Measurements from ENCODE around the gene PCCA. TPM values are rescaled to one million over a fixed set of nuclear protein-coding genes. Genes with fewer than 3 reads are reported as not detected.

PCCA gene
- polyA plus RNA-seq, 2 of the 4 experiments (the other 2 are of a cell fraction), result 13.2 to 13.7 TPM

- FAIRE-seq (no peak), ATAC-seq (no peak), DNase-seq (ENCODE audit: low read depth in 1 of 2, low spot score in 1 of 2) (no peak)
- TF ChIP-seq EHF (CRISPR knock-in tag; IDR thresholded peaks at IDR 0.05) (no peak), GATA3 (IDR thresholded peaks at IDR 0.05; ENCODE audit: borderline replicate concordance) (no peak), NFE2L2 (conservative IDR thresholded peaks at IDR 0.05; ENCODE audit: low read length) (no peak), CBX2 (IDR thresholded peaks at IDR 0.05; ENCODE audit: borderline replicate concordance, low read depth) (no peak), HEYL (CRISPR knock-in tag; IDR thresholded peaks at IDR 0.05) (no peak)
- ChIA-PET CTCF (no interaction called here), POLR2A (no interaction called here)
- 96% methylated on average over 9 of the region's 9 CpGs for WGBS (ENCODE audit: missing lambda C conversion rate)
- H3K4me3 ChIP-seq, result no peak overlapping the region
- H3K4me1 ChIP-seq, result no peaks in the 10 kb centered on the region
- no peak overlapping the region for H3K27ac ChIP-seq
- H3K4me2 ChIP-seq, result no peak overlapping the region
- no peaks in the 10 kb centered on the region for H3K9me3 ChIP-seq
Observed at GRCh38 chr13:100480676-100481075, 391.8 kb downstream of the PCCA start.

- Histone ChIP-seq H3K27ac (no peak overlapping the region), H3K9me3 (no peaks in the 10 kb centered on the region), H3K4me1 (no peaks in the 10 kb centered on the region), H3K4me2 (no peak overlapping the region), H3K4me3 (no peak overlapping the region)
- DNase-seq (ENCODE audit: low read depth in 1 of 2, low spot score in 1 of 2) (no peak), FAIRE-seq (no peak), ATAC-seq (no peak)
- ChIA-PET POLR2A (no interaction called here), CTCF (no interaction called here)
- no peak for TF ChIP-seq NFE2L2 (conservative IDR thresholded peaks at IDR 0.05; ENCODE audit: low read length)
- TF ChIP-seq NPAS2 (CRISPR knock-in tag; IDR thresholded peaks at IDR 0.05; ENCODE audit: borderline replicate concordance), result no peak
- WGBS (ENCODE audit: missing lambda C conversion rate), result 84% methylated on average over 6 of the region's 6 CpGs
Observed at GRCh38 chr13:100483139-100483538, 394.2 kb downstream of the PCCA start.

GRCh38 chr13:100483841-100484381, 395.0 kb downstream of the PCCA start:
- no peak overlapping the region for H3K27ac ChIP-seq
- CTCF ChIA-PET, result no interaction called here
- H3K4me3 ChIP-seq, result no peak overlapping the region
- TF ChIP-seq PHF8 (IDR thresholded peaks at IDR 0.05; ENCODE audit: borderline replicate concordance, low read depth), result no peak
- TF ChIP-seq ATOH8 (CRISPR knock-in tag; IDR thresholded peaks at IDR 0.05; ENCODE audit: low read depth), result no peak
- TF ChIP-seq EHF (CRISPR knock-in tag; IDR thresholded peaks at IDR 0.05), result no peak
- TF ChIP-seq SREBF2 (IDR thresholded peaks at IDR 0.05), result no peak
- no peak for TF ChIP-seq BCL3 (IDR thresholded peaks at IDR 0.05)
- TF ChIP-seq GATA3 (IDR thresholded peaks at IDR 0.05; ENCODE audit: borderline replicate concordance), result no peak
- no peak for TF ChIP-seq HES2 (IDR thresholded peaks at IDR 0.05)
- TF ChIP-seq FOSL2 (IDR thresholded peaks at IDR 0.05), result no peak
- TF ChIP-seq FOSL2 (CRISPR knock-in tag; IDR thresholded peaks at IDR 0.05), result no peak
- TF ChIP-seq USF2 (IDR thresholded peaks at IDR 0.05), result no peak
- TF ChIP-seq EHMT2 (IDR thresholded peaks at IDR 0.05; ENCODE audit: low read depth), result no peak
- no peak for DNase-seq (ENCODE audit: low read depth in 1 of 2, low spot score in 1 of 2)
- WGBS (ENCODE audit: missing lambda C conversion rate), result 71% methylated on average over 8 of the region's 8 CpGs
- H3K9me3 ChIP-seq, result no peaks in the 10 kb centered on the region
- H3K4me2 ChIP-seq, result no peak overlapping the region
- ATAC-seq, result no peak
- no peaks in the 10 kb centered on the region for H3K4me1 ChIP-seq
- no peak for FAIRE-seq
- POLR2A ChIA-PET, result no interaction called here

- no peak overlapping the region for H3K4me2 ChIP-seq
- ATAC-seq (no peak), DNase-seq (ENCODE audit: low read depth in 1 of 2, low spot score in 1 of 2) (no peak), FAIRE-seq (no peak)
- no peak overlapping the region for H3K4me3 ChIP-seq
- no peaks in the 10 kb centered on the region for H3K4me1 ChIP-seq
- H3K9me3 ChIP-seq, result no peaks in the 10 kb centered on the region
- TF ChIP-seq POLR2A (IDR thresholded peaks at IDR 0.05; ENCODE audit: low read length) (no peak), PHF8 (IDR thresholded peaks at IDR 0.05; ENCODE audit: borderline replicate concordance, low read depth) (no peak), SREBF2 (IDR thresholded peaks at IDR 0.05) (no peak), HOXA7 (CRISPR knock-in tag; IDR thresholded peaks at IDR 0.05) (no peak), PBX3 (IDR thresholded peaks at IDR 0.05) (no peak)
- no peak overlapping the region for H3K27ac ChIP-seq
- WGBS (ENCODE audit: missing lambda C conversion rate), result 93% methylated on average over 3 of the region's 3 CpGs
- ChIA-PET CTCF (no interaction called here), POLR2A (no interaction called here)
Observed at GRCh38 chr13:100484702-100485101, 395.8 kb downstream of the PCCA start.

Data from A549 (cell line).